ENCODE measurements around the gene ATXN10.

DNA sequence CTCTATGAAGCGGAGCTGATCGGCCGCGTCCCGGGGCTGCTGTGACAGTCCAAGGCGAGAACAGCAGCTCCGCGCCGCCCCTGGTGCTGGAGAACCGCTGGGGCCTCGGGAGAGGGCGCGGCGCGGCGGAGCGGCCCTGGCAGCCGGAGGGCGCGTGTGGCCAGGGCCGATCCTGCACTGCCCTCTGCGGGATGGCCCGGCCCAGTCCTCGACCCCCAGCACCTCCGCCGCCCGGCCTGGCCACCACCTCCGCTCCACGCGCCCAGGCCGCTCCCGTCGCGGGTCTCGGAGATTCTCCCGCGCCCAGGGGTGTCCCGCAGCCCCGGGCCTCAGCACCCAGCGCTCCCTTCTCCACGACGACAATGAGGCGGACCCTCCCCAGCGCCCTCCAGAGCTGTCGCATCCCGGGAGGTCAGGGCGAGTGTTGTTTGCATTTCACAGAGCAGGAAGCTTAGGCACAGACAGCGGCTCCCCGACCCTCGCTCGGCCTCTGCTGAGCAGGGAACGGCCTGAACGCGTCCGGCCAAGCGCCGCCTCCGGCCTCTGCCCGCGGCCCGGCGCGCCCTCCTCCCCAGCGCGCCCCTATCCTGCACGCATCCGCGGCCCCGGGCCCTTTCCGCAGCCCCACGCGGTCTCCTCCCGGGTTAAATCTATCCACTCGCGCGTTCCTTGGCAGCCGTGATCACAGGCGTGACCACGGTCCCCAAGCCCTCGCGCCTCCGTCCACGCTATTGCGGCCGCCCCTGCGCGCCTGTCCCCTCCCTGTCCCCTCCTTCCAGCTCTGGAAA is 195.7 kb downstream of the ATXN10 start:
- TF ChIP-seq EZH2 (IDR thresholded peaks at IDR 0.05; ENCODE audit: insufficient read depth, poor library complexity, severe bottlenecking): no peak
- TF ChIP-seq EZH2phosphoT487 (IDR thresholded peaks at IDR 0.05; ENCODE audit: insufficient read depth, low read depth): no peak
